Measurements from ENCODE around the gene HINFP. TPM values are rescaled to one million over a fixed set of nuclear protein-coding genes. Genes with fewer than 3 reads are reported as not detected.

Gene HINFP
- total and polyA plus RNA-seq, 9 of the 15 experiments (the other 6 are each of a cell fraction or from before 2014, with no cell fraction given): 13.8 to 34.1 (median 22.5) TPM

DNA sequence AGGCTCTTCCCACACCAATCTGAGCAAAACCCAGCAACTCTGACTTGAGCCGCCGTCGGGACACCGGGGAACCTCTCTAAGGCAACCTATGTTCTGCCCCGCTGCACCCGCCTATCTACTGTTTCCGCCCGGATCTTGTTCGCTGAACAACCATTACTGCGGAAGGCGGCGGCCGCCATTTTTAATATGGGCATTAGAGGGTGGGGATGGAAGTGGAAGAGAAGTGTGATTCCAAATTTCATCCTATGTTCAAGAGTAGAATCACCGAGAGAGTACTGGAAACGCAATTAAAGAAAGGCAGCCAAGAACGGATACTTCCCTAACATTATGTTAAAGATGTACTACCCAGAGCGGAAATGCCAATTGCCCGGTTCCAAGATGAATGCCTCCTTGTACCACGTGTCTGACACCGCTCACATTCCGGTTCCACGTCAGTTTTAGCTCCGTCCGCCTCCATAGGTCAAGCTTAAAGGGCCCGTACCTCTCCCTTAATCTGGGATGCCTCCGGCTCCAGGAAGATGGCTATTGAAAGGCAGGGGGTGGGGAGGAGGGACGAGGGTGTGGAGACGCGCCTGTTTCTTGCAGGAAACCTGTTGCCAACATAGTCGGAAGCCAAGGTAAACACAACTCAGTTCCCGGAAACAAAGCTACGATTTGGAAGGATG is 19.5 kb upstream of the HINFP start, which contains the start of gene DPAGT1 (continued):
- TF ChIP-seq, protein P1, sequence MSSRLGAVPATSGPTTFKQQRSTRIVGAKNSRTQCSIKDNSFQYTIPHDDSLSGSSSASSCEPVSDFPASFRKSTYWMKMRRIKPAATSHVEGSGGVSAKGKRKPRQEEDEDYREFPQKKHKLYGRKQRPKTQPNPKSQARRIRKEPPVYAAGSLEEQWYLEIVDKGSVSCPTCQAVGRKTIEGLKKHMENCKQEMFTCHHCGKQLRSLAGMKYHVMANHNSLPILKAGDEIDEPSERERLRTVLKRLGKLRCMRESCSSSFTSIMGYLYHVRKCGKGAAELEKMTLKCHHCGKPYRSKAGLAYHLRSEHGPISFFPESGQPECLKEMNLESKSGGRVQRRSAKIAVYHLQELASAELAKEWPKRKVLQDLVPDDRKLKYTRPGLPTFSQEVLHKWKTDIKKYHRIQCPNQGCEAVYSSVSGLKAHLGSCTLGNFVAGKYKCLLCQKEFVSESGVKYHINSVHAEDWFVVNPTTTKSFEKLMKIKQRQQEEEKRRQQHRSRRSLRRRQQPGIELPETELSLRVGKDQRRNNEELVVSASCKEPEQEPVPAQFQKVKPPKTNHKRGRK (tag; IDR thresholded peaks at IDR 0.05): no peak
- no peak for TF ChIP-seq NR2F6 (CRISPR knock-in tag; IDR thresholded peaks at IDR 0.05)
- no peak for TF ChIP-seq MCM7 (IDR thresholded peaks at IDR 0.05)
- TF ChIP-seq ZFPM2 (CRISPR knock-in tag; IDR thresholded peaks at IDR 0.05): no peak
- no peak for TF ChIP-seq ZNF561 (CRISPR knock-in tag; conservative IDR thresholded peaks at IDR 0.05)
- no peak for TF ChIP-seq SP2 (IDR thresholded peaks at IDR 0.05; ENCODE audit: extremely low read depth, low read depth, low read length, poor library complexity, severe bottlenecking)
- peak; percentile 46; the same call in 1 of the 2 replicates for TF ChIP-seq MYBL2 (IDR thresholded peaks at IDR 0.05; ENCODE audit: low read depth)
- no peak for TF ChIP-seq MYBL2 (CRISPR knock-in tag; IDR thresholded peaks at IDR 0.05; ENCODE audit: borderline replicate concordance)
- TF ChIP-seq SRSF9 (IDR thresholded peaks at IDR 0.05; ENCODE audit: borderline replicate concordance, low read depth, low read length): no peak
- TF ChIP-seq POLR2AphosphoS2 (IDR thresholded peaks at IDR 0.05; ENCODE audit: low read length): no peak
- TF ChIP-seq, protein P2, sequence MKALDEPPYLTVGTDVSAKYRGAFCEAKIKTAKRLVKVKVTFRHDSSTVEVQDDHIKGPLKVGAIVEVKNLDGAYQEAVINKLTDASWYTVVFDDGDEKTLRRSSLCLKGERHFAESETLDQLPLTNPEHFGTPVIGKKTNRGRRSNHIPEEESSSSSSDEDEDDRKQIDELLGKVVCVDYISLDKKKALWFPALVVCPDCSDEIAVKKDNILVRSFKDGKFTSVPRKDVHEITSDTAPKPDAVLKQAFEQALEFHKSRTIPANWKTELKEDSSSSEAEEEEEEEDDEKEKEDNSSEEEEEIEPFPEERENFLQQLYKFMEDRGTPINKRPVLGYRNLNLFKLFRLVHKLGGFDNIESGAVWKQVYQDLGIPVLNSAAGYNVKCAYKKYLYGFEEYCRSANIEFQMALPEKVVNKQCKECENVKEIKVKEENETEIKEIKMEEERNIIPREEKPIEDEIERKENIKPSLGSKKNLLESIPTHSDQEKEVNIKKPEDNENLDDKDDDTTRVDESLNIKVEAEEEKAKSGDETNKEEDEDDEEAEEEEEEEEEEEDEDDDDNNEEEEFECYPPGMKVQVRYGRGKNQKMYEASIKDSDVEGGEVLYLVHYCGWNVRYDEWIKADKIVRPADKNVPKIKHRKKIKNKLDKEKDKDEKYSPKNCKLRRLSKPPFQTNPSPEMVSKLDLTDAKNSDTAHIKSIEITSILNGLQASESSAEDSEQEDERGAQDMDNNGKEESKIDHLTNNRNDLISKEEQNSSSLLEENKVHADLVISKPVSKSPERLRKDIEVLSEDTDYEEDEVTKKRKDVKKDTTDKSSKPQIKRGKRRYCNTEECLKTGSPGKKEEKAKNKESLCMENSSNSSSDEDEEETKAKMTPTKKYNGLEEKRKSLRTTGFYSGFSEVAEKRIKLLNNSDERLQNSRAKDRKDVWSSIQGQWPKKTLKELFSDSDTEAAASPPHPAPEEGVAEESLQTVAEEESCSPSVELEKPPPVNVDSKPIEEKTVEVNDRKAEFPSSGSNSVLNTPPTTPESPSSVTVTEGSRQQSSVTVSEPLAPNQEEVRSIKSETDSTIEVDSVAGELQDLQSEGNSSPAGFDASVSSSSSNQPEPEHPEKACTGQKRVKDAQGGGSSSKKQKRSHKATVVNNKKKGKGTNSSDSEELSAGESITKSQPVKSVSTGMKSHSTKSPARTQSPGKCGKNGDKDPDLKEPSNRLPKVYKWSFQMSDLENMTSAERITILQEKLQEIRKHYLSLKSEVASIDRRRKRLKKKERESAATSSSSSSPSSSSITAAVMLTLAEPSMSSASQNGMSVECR (CRISPR knock-in tag; IDR thresholded peaks at IDR 0.05): peak; percentile 80
- TF ChIP-seq, protein P3, sequence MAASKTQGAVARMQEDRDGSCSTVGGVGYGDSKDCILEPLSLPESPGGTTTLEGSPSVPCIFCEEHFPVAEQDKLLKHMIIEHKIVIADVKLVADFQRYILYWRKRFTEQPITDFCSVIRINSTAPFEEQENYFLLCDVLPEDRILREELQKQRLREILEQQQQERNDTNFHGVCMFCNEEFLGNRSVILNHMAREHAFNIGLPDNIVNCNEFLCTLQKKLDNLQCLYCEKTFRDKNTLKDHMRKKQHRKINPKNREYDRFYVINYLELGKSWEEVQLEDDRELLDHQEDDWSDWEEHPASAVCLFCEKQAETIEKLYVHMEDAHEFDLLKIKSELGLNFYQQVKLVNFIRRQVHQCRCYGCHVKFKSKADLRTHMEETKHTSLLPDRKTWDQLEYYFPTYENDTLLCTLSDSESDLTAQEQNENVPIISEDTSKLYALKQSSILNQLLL (CRISPR knock-in tag; IDR thresholded peaks at IDR 0.05; ENCODE audit: borderline replicate concordance): no peak
- TF ChIP-seq, protein P4, sequence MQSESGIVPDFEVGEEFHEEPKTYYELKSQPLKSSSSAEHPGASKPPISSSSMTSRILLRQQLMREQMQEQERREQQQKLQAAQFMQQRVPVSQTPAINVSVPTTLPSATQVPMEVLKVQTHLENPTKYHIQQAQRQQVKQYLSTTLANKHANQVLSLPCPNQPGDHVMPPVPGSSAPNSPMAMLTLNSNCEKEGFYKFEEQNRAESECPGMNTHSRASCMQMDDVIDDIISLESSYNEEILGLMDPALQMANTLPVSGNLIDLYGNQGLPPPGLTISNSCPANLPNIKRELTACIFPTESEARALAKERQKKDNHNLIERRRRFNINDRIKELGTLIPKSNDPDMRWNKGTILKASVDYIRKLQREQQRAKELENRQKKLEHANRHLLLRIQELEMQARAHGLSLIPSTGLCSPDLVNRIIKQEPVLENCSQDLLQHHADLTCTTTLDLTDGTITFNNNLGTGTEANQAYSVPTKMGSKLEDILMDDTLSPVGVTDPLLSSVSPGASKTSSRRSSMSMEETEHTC (IDR thresholded peaks at IDR 0.05): no peak
- no peak for TF ChIP-seq HMG20B (CRISPR knock-in tag; IDR thresholded peaks at IDR 0.05)
- TF ChIP-seq, protein P5, sequence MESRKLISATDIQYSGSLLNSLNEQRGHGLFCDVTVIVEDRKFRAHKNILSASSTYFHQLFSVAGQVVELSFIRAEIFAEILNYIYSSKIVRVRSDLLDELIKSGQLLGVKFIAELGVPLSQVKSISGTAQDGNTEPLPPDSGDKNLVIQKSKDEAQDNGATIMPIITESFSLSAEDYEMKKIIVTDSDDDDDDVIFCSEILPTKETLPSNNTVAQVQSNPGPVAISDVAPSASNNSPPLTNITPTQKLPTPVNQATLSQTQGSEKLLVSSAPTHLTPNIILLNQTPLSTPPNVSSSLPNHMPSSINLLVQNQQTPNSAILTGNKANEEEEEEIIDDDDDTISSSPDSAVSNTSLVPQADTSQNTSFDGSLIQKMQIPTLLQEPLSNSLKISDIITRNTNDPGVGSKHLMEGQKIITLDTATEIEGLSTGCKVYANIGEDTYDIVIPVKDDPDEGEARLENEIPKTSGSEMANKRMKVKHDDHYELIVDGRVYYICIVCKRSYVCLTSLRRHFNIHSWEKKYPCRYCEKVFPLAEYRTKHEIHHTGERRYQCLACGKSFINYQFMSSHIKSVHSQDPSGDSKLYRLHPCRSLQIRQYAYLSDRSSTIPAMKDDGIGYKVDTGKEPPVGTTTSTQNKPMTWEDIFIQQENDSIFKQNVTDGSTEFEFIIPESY (CRISPR knock-in tag; IDR thresholded peaks at IDR 0.05): 0 out of 2 replicates have a peak, but pooled peaks have one; percentile 37
